Activated naive CD8-positive, alpha-beta T cell treated with anti-CD3 and anti-CD28 coated beads, Interleukin-2, amount 10 ng/mL, durations not matched to agents 7 days and 5 days (primary cell): ENCODE data around the gene PKP4. TPM values are rescaled to one million over a fixed set of nuclear protein-coding genes. Genes with fewer than 3 reads are reported as not detected.

Experiments
- ATAC-seq: fragments of 150-1000 bp; cut with Tn5 transposase; one replicate; pipeline ENCODE4 v1.10.0; 2021; ENCODE audit warnings: low read depth, moderate library complexity
- POLR2A ChIA-PET: fragments of 350-600 bp; sonication (Branson Sonifier 250); formaldehyde crosslinking; loops from one replicate; lab custom pipeline; 2021; ENCODE audit warnings: antibody characterized with exemption; lab: Charles Lee
- DNase-seq: peaks from one replicate; pipeline ENCODE4 v3.0.0; 2021
- H3K27ac Mint-ChIP-seq: one replicate; pipeline ENCODE4 v1.8.0; 2022; ENCODE audit warnings: mild to moderate bottlenecking, mixed read lengths
- H3K27me3 Mint-ChIP-seq: one replicate; pipeline ENCODE4 v1.8.0; 2022; ENCODE audit warnings: mild to moderate bottlenecking, moderate library complexity, mixed read lengths
- H3K36me3 Mint-ChIP-seq: one replicate; pipeline ENCODE4 v1.8.0; 2021; ENCODE audit warnings: mild to moderate bottlenecking, mixed read lengths
- H3K4me1 Mint-ChIP-seq: one replicate; pipeline ENCODE4 v1.8.0; 2021; ENCODE audit warnings: mixed read lengths
- H3K4me3 Mint-ChIP-seq: one replicate; pipeline ENCODE4 v1.8.0; 2022; ENCODE audit warnings: mild to moderate bottlenecking, moderate library complexity, mixed read lengths
- H3K9me3 Mint-ChIP-seq: one replicate; pipeline ENCODE4 v1.8.0; 2021; ENCODE audit warnings: mixed read lengths
- total RNA-seq, 2 experiments: library from RNA; stranded (reverse); gene quantifications; one replicate each; pipeline ENCODE4 v1.2.3, GENCODE V29; 2021

Gene PKP4
- total RNA-seq, 2 experiments from 2014 or later = 37.0 to 37.8 TPM

- POLR2A ChIA-PET = no interaction called here
- Mint-ChIP-seq H3K4me3 (no peak overlapping the region), H3K4me1 (no peaks in the 10 kb centered on the region), H3K27ac (no peak overlapping the region), H3K9me3 (peaks cover 4% of the 10 kb centered on the region), H3K36me3 (peaks cover 4% of the 10 kb centered on the region), H3K27me3 (peaks cover 4% of the 10 kb centered on the region)
- no peak for DNase-seq
- no peak for ATAC-seq
These were observed 259.5 kb downstream of the PKP4 start for GRCh38 chr2:158716121-158716791.

- DNase-seq (no peak), ATAC-seq (no peak)
- peaks cover 4% of the 10 kb centered on the region for H3K36me3 Mint-ChIP-seq
- no peaks in the 10 kb centered on the region for H3K4me1 Mint-ChIP-seq
- peaks cover 4% of the 10 kb centered on the region for H3K9me3 Mint-ChIP-seq
- H3K4me3 Mint-ChIP-seq = no peak overlapping the region
- peaks cover 4% of the 10 kb centered on the region for H3K27me3 Mint-ChIP-seq
- POLR2A ChIA-PET = no interaction called here
- H3K27ac Mint-ChIP-seq = no peak overlapping the region
These were observed 260.2 kb downstream of the PKP4 start for GRCh38 chr2:158716921-158717320.

DNA sequence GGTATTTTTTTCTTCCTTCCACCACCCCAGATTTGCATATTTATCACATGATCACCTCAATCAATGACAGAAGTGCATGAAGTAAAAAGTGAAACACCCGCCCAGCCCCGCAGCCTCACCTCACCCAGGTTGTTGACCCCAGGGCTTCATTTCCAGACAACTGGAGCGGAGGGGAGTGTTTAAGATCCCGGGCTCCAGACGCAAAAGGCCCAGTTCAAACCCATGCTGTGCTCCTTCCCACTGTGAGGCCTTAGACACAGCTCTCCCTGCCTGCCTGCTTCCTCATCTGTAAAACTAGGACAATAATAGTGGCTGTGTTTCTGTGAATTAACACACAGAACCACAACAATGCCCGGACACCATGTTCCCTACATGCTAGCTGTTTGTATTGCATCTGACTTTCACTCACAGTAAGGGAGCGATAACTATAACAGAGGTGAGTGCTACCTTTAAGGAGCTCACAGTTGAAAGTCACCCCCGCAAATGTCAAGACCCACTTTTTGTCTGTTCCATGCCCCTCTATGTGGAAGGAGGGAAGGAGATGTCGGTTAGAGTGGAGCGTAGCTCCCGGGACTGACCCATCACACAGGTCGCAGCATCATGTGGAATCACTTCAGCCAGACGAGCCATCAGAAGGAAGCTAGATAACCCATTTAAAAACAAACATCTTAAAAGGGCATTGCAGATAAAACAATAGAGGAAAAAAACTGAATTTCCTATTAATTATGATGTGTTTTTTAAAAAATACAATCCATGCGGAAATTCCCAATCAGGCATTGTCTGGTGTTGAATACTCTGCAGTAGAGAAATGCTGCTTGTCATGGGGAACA, 260.8 kb downstream of the PKP4 start:
- H3K27me3 Mint-ChIP-seq = peaks cover 4% of the 10 kb centered on the region
- H3K36me3 Mint-ChIP-seq = peaks cover 4% of the 10 kb centered on the region
- POLR2A ChIA-PET = no interaction called here
- ATAC-seq (no peak), DNase-seq (no peak)
- H3K27ac Mint-ChIP-seq = no peak overlapping the region
- H3K9me3 Mint-ChIP-seq = peaks cover 4% of the 10 kb centered on the region
- H3K4me1 Mint-ChIP-seq = no peaks in the 10 kb centered on the region
- no peak overlapping the region for H3K4me3 Mint-ChIP-seq

DNA sequence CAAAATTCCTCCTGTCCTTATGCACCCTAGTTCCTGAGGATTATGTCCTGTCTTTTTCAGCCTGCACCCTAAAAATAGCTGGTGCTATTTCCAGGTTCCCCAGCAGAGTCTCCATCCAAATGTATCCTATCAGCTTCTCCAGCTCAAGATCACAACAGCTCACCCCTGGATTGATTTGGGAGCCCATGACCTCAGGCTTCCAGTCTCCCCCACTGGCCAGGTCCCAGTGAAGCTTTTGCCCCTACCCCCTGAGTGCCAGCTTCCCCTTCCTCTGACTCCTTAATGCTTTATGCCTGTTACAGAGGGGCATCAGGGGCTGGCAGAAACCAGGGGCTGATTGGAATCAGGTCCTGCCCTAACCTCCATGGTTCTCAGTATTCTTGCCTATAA, 261.4 kb downstream of the PKP4 start:
- POLR2A ChIA-PET = no interaction called here
- Mint-ChIP-seq H3K36me3 (peaks cover 4% of the 10 kb centered on the region), H3K9me3 (peaks cover 4% of the 10 kb centered on the region), H3K4me1 (no peaks in the 10 kb centered on the region), H3K27me3 (peaks cover 4% of the 10 kb centered on the region), H3K4me3 (no peak overlapping the region), H3K27ac (no peak overlapping the region)
- no peak for ATAC-seq
- no peak for DNase-seq

DNA sequence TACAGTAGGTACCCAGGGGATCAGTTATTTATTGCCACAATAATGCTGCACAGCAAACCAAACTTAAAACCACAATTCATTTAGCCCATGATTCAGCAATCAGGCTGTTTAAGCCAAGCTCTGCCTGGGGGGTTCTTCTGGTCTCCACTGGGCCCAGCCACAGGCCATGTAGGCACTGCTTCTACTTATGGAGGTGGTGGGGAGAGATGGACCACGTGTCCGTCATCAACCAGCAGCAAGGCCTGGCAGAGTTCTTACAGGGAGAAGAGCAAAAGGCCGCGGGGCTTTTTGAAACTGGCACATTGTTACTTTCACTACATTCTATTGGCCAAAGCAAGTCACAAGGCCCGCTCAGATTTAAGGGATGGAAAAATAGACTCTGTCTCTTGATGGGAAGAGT, 262.1 kb downstream of the PKP4 start:
- Mint-ChIP-seq H3K4me3 (no peak overlapping the region), H3K27me3 (peaks cover 4% of the 10 kb centered on the region), H3K27ac (no peak overlapping the region), H3K4me1 (peaks cover 1% of the 10 kb centered on the region), H3K36me3 (no peaks in the 10 kb centered on the region), H3K9me3 (peaks cover under 1% of the 10 kb centered on the region)
- ATAC-seq (no peak), DNase-seq (no peak)
- POLR2A ChIA-PET = no interaction called here

- DNase-seq (no peak), ATAC-seq (no peak)
- POLR2A ChIA-PET = no interaction called here
- no peaks in the 10 kb centered on the region for H3K9me3 Mint-ChIP-seq
- H3K4me1 Mint-ChIP-seq = peaks cover 1% of the 10 kb centered on the region
- H3K27me3 Mint-ChIP-seq = peaks cover 2% of the 10 kb centered on the region
- H3K4me3 Mint-ChIP-seq = no peak overlapping the region
- no peak overlapping the region for H3K27ac Mint-ChIP-seq
- H3K36me3 Mint-ChIP-seq = no peaks in the 10 kb centered on the region
These were observed 262.7 kb downstream of the PKP4 start for GRCh38 chr2:158719403-158719802.

DNA sequence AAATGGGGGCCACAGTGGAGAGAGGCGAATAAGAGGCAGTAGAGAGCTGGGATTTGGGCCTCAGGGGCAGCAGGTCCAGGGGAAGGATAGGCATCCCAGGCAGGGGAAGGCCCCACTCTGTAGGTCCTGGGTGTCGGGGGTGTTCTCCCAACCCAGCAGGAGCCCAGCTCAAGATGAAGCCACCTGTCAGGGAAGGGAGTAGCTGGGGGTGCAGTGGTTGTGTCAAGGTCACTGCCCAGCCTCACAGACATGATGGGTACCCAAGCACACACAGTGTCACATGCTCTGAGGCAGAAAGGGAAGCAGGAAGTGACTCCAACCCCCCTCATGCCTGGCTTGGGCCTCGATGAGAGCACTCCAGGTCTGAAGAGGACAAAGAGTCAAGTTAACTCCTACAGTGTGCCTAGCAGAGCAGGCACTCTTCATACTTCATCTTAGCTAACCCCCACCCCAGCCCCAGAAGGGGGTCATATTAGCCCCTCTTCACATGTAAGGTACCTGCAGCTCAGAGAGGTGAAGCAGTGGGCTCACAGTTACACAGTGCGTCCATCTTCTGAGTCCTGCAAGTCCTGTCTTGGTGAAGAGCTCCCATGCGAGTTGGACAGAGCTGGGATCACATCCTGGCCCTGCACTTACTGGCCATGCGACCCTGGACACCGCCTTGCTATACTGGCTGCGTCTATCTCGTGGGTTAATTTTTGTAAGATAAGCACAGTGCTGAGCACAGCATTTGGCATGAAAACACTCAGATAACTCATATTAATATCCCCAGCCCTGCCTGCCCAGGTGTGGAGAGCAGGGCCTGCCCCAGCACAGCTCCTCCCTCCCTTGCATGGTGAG, 265.7 kb downstream of the PKP4 start:
- no peaks in the 10 kb centered on the region for H3K27me3 Mint-ChIP-seq
- DNase-seq (no peak), ATAC-seq (no peak)
- H3K9me3 Mint-ChIP-seq = no peaks in the 10 kb centered on the region
- H3K4me3 Mint-ChIP-seq = no peak overlapping the region
- H3K36me3 Mint-ChIP-seq = no peaks in the 10 kb centered on the region
- H3K4me1 Mint-ChIP-seq = peaks cover 1% of the 10 kb centered on the region
- POLR2A ChIA-PET = no interaction called here
- H3K27ac Mint-ChIP-seq = no peak overlapping the region

GRCh38 chr2:158723181-158723838, 266.6 kb downstream of the PKP4 start:
- H3K27me3 Mint-ChIP-seq = no peaks in the 10 kb centered on the region
- H3K4me1 Mint-ChIP-seq = peaks cover 1% of the 10 kb centered on the region
- H3K9me3 Mint-ChIP-seq = no peaks in the 10 kb centered on the region
- no peak overlapping the region for H3K27ac Mint-ChIP-seq
- POLR2A ChIA-PET = no interaction called here
- no peak for DNase-seq
- H3K36me3 Mint-ChIP-seq = no peaks in the 10 kb centered on the region
- no peak for ATAC-seq
- H3K4me3 Mint-ChIP-seq = no peak overlapping the region

- H3K9me3 Mint-ChIP-seq = no peaks in the 10 kb centered on the region
- DNase-seq = no peak
- no peak for ATAC-seq
- H3K27me3 Mint-ChIP-seq = no peaks in the 10 kb centered on the region
- no peaks in the 10 kb centered on the region for H3K36me3 Mint-ChIP-seq
- no peak overlapping the region for H3K27ac Mint-ChIP-seq
- POLR2A ChIA-PET = no interaction called here
- H3K4me1 Mint-ChIP-seq = peaks cover 1% of the 10 kb centered on the region
- no peak overlapping the region for H3K4me3 Mint-ChIP-seq
These were observed 267.4 kb downstream of the PKP4 start for GRCh38 chr2:158723921-158724802.

DNA sequence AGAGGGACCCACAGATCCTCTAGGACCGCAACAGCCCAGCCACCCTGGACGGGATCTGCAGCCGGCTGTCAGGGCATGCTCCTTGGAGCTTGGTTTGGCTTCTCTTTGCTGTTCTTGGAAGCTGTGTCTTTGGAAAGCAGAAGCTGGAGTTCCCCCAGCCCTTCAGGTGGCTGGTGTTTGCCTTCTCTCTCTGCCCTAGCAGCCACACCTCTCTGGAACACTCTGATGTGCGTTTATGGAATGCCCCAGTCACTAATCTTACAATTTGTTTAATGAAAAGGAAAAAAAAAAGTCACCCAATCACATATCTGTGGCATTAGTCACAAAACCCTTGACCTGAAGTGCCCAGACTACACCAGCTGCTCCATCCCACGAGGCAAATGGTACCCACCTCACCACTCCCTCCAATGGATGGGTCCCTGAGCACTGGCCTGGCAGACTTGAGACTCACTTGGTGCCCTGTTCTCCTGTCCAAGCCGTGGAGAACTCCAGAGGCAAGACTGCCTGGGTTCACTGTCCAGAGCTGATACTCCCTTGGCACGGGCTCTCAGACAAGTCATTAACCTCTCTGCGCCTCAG, 268.1 kb downstream of the PKP4 start:
- H3K4me1 Mint-ChIP-seq = peaks cover 1% of the 10 kb centered on the region
- H3K4me3 Mint-ChIP-seq = no peak overlapping the region
- H3K27ac Mint-ChIP-seq = no peak overlapping the region
- no peaks in the 10 kb centered on the region for H3K36me3 Mint-ChIP-seq
- ATAC-seq (no peak), DNase-seq (no peak)
- POLR2A ChIA-PET = no interaction called here
- H3K9me3 Mint-ChIP-seq = no peaks in the 10 kb centered on the region
- no peaks in the 10 kb centered on the region for H3K27me3 Mint-ChIP-seq

GRCh38 chr2:158725441-158725891, 268.7 kb downstream of the PKP4 start:
- peaks cover 1% of the 10 kb centered on the region for H3K4me1 Mint-ChIP-seq
- no peak overlapping the region for H3K4me3 Mint-ChIP-seq
- no peaks in the 10 kb centered on the region for H3K36me3 Mint-ChIP-seq
- POLR2A ChIA-PET = no interaction called here
- ATAC-seq (no peak), DNase-seq (no peak)
- H3K9me3 Mint-ChIP-seq = no peaks in the 10 kb centered on the region
- no peak overlapping the region for H3K27ac Mint-ChIP-seq
- no peaks in the 10 kb centered on the region for H3K27me3 Mint-ChIP-seq

GRCh38 chr2:158726911-158727592, 270.3 kb downstream of the PKP4 start:
- Mint-ChIP-seq H3K9me3 (no peaks in the 10 kb centered on the region), H3K4me1 (peaks cover 1% of the 10 kb centered on the region)
- ATAC-seq = no peak

More at GRCh38 chr2:158726911-158727592, 270.3 kb downstream of the PKP4 start:
- DNase-seq = no peak
- Mint-ChIP-seq H3K27me3 (peaks cover 1% of the 10 kb centered on the region), H3K4me3 (no peak overlapping the region), H3K27ac (no peak overlapping the region), H3K36me3 (no peaks in the 10 kb centered on the region)
- POLR2A ChIA-PET = no interaction called here
